ENCODE data around the gene ACOX3.

Gene ACOX3

GRCh38 chr4:8412288-8412687, 28.2 kb downstream of the ACOX3 start:
- DNase-seq (ENCODE audit: low spot score) = no peak
- in situ Hi-C loops (cut with MboI; ENCODE audit: low sequenced_read_pairs, unreplicated experiment) = no loop called here
- TF ChIP-seq, protein P1, sequence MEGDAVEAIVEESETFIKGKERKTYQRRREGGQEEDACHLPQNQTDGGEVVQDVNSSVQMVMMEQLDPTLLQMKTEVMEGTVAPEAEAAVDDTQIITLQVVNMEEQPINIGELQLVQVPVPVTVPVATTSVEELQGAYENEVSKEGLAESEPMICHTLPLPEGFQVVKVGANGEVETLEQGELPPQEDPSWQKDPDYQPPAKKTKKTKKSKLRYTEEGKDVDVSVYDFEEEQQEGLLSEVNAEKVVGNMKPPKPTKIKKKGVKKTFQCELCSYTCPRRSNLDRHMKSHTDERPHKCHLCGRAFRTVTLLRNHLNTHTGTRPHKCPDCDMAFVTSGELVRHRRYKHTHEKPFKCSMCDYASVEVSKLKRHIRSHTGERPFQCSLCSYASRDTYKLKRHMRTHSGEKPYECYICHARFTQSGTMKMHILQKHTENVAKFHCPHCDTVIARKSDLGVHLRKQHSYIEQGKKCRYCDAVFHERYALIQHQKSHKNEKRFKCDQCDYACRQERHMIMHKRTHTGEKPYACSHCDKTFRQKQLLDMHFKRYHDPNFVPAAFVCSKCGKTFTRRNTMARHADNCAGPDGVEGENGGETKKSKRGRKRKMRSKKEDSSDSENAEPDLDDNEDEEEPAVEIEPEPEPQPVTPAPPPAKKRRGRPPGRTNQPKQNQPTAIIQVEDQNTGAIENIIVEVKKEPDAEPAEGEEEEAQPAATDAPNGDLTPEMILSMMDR (IDR thresholded peaks at IDR 0.05; ENCODE audit: borderline replicate concordance, control extremely low read depth, extremely low read depth, insufficient read depth, missing control alignments) = no peak

- DNase-seq (ENCODE audit: low spot score) = no peak
- in situ Hi-C loops (cut with MboI; ENCODE audit: low sequenced_read_pairs, unreplicated experiment) = no loop called here
- TF ChIP-seq, protein P1 (IDR thresholded peaks at IDR 0.05; ENCODE audit: borderline replicate concordance, control extremely low read depth, extremely low read depth, insufficient read depth, missing control alignments) = no peak
These were observed 29.0 kb downstream of the ACOX3 start for GRCh38 chr4:8411351-8412180.

DNA sequence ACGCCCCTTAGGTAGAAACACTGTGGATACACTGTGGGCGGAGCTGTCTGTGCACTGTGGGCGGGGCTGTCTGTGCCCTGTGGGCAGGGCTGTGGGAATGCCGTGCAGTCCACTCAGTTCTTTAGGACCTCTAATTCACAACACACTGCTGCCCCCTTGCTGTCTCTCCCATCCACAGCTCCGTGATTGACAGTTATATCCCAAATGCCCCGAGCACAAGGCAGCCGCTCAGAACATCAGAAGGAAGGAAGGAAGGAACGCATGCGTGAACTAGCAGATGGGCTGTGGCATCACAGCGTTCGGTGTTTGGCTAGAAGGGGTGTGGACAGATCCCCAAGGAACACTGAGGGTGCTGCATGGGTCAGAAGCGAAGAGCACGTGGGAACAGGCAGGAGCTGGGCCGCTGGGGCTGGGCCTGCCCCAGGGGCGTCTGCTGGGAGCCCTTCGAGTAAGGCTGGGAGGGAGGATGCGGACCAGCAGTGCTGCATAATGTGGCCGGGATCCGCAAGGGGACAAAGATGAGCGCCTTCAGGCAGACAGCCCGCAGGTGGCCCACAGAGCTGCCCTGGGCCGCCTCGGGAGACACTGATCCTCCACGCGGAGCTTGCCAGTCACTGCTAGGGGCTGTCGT, 29.8 kb downstream of the ACOX3 start:
- in situ Hi-C loops (cut with MboI; ENCODE audit: low sequenced_read_pairs, unreplicated experiment) = no loop called here
- TF ChIP-seq, protein P1 (IDR thresholded peaks at IDR 0.05; ENCODE audit: borderline replicate concordance, control extremely low read depth, extremely low read depth, insufficient read depth, missing control alignments) = no peak
- no peak for DNase-seq (ENCODE audit: low spot score)

GRCh38 chr4:8410066-8410625, 30.4 kb downstream of the ACOX3 start:
- DNase-seq (ENCODE audit: low spot score) = no peak
- in situ Hi-C loops (cut with MboI; ENCODE audit: low sequenced_read_pairs, unreplicated experiment) = no loop called here

DNA sequence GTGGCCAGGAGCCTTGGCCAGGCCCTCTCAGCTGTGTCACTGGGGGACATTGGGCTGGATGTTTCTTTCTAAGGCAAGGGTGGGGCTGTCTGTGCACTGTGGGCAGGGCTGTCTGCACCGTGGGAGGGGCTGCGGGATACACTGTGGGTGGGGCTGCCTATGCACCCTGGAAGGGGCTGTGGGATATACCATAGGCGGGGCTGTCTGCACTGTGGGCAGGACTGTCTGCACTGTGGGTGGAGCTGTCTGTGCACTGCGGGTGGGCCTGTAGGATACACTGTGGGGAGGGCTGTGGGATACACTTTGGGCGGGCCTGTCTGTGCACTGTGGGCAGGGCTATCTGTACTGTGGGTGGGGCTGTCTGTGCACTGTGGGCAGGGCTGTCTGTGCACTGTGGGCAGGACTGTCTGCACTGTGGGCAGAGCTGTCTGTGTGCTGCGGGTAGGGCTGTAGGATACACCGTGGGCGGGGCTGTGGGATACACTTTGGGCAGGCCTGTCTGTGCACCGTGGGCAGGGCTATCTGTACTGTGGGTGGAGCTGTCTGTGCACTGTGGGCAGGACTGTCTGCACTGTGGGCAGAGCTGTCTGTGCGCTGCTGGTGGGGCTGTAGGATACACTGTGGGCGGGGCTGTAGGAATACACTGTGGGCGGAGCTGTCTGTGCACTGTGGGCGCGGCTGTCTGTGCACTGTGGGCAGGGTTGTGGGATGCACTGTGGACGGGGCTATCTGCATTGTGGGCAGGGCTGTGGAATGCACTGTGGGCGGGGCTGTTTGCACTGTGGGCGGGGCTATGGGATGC, 31.1 kb downstream of the ACOX3 start:
- TF ChIP-seq, protein P1 (IDR thresholded peaks at IDR 0.05; ENCODE audit: borderline replicate concordance, control extremely low read depth, extremely low read depth, insufficient read depth, missing control alignments) = no peak
- in situ Hi-C loops (cut with MboI; ENCODE audit: low sequenced_read_pairs, unreplicated experiment) = loop anchor here (10.0 kb wide), 1 partner anchor 165 kb away; no protein-coding TSS in a partner anchor

More at GRCh38 chr4:8410066-8410625, 30.4 kb downstream of the ACOX3 start:
- TF ChIP-seq, protein P1 (IDR thresholded peaks at IDR 0.05; ENCODE audit: borderline replicate concordance, control extremely low read depth, extremely low read depth, insufficient read depth, missing control alignments) = no peak

DNA sequence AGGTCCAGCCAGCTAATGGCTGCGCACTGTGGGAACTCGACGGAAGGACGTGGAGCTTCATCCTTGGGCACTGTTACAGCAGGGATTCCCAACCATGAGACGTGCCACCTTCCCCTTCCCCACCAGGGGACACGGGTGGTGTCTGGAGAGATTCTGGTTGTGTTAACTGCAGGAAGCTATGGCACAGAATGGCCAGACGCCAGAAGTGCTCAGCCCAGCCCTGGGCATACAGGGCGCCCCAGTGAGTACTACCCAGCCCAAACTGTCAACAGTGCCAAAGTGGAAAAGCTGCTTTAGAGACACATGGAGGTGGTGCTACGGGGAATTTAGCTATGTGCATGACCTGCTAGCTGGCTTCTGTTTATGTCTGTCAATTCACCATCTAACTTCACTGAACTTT, 32.8 kb downstream of the ACOX3 start:
- in situ Hi-C loops (cut with MboI; ENCODE audit: low sequenced_read_pairs, unreplicated experiment) = loop anchor here (10.0 kb wide), 1 partner anchor 163 kb away; no protein-coding TSS in a partner anchor
- TF ChIP-seq, protein P1 (IDR thresholded peaks at IDR 0.05; ENCODE audit: borderline replicate concordance, control extremely low read depth, extremely low read depth, insufficient read depth, missing control alignments) = no peak
- no peak for DNase-seq (ENCODE audit: low spot score)

More for the DNA sequence above, 31.1 kb downstream of the ACOX3 start:
- DNase-seq (ENCODE audit: low spot score) = no peak
